ENCODE measurements around the gene CC2D2A. TPM values are rescaled to one million over a fixed set of nuclear protein-coding genes. Genes with fewer than 3 reads are reported as not detected.
"Not testable (repeated sequence)": the region's sequence is repeated elsewhere in the genome, so short reads cannot be mapped to it uniquely, and the experiment has no call there.

Gene CC2D2A
- total RNA-seq, 2 donors from 2014 or later, result 2.6 to 8.3 TPM

GRCh38 chr4:15515106-15515505 lies 45.4 kb downstream of the CC2D2A start:
- Histone ChIP-seq H3K9ac (ENCODE audit: low read depth in 2 of 2, low read length in 2 of 2) (no peak overlapping the region), H3K4me3 (no peak overlapping the region), H3K9me3 (no peaks in the 10 kb centered on the region), H3K27me3 (no peaks in the 10 kb centered on the region), H3K27ac (no peak overlapping the region), H3K4me1 (no peaks in the 10 kb centered on the region), H3K36me3 (no peaks in the 10 kb centered on the region)
- no peak for DNase-seq
- no peak for TF ChIP-seq CTCF (IDR thresholded peaks at IDR 0.05)
- intact Hi-C loops (cut with DNase I), result no loop called here

- intact Hi-C loops (cut with DNase I), result no loop called here
- Histone ChIP-seq H3K36me3 (no peaks in the 10 kb centered on the region), H3K27ac (no peak overlapping the region)
Measured at GRCh38 chr4:15516494-15516893, 46.8 kb downstream of the CC2D2A start.

GRCh38 chr4:15517681-15518080 lies 48.0 kb downstream of the CC2D2A start:
- H3K4me3 ChIP-seq; H3K27ac ChIP-seq; H3K36me3 ChIP-seq; intact Hi-C loops (cut with DNase I); H3K9me3 ChIP-seq; H3K9ac ChIP-seq (ENCODE audit: low read depth in 2 of 2, low read length in 2 of 2); H3K4me1 ChIP-seq; H3K27me3 ChIP-seq; DNase-seq: not testable (repeated sequence)

More at GRCh38 chr4:15516494-15516893, 46.8 kb downstream of the CC2D2A start:
- no peak for TF ChIP-seq CTCF (IDR thresholded peaks at IDR 0.05)
- Histone ChIP-seq H3K9me3 (no peaks in the 10 kb centered on the region), H3K27me3 (no peaks in the 10 kb centered on the region), H3K9ac (ENCODE audit: low read depth in 2 of 2, low read length in 2 of 2) (no peak overlapping the region), H3K4me3 (no peak overlapping the region), H3K4me1 (no peaks in the 10 kb centered on the region)
- DNase-seq, result no peak

- no peaks in the 10 kb centered on the region for H3K36me3 ChIP-seq
- H3K27me3 ChIP-seq, result no peaks in the 10 kb centered on the region
- no peak overlapping the region for H3K9ac ChIP-seq (ENCODE audit: low read depth in 2 of 2, low read length in 2 of 2)
- intact Hi-C loops (cut with DNase I), result no loop called here
- no peak overlapping the region for H3K27ac ChIP-seq
- no peaks in the 10 kb centered on the region for H3K4me1 ChIP-seq
- H3K4me3 ChIP-seq, result no peak overlapping the region
- H3K9me3 ChIP-seq, result no peaks in the 10 kb centered on the region
- TF ChIP-seq CTCF (IDR thresholded peaks at IDR 0.05), result no peak
- no peak for DNase-seq
Measured at GRCh38 chr4:15521442-15522039, 51.9 kb downstream of the CC2D2A start.

GRCh38 chr4:15525080-15525479 lies 55.4 kb downstream of the CC2D2A start:
- Histone ChIP-seq H3K27me3 (no peaks in the 10 kb centered on the region), H3K4me3 (no peak overlapping the region), H3K36me3 (no peaks in the 10 kb centered on the region), H3K9me3 (no peaks in the 10 kb centered on the region), H3K27ac (no peak overlapping the region), H3K9ac (ENCODE audit: low read depth in 2 of 2, low read length in 2 of 2) (no peak overlapping the region), H3K4me1 (no peaks in the 10 kb centered on the region)
- DNase-seq, result no peak
- no peak for TF ChIP-seq CTCF (IDR thresholded peaks at IDR 0.05)
- intact Hi-C loops (cut with DNase I), result no loop called here

- no peaks in the 10 kb centered on the region for H3K9me3 ChIP-seq
- TF ChIP-seq CTCF (IDR thresholded peaks at IDR 0.05), result no peak
- no peak overlapping the region for H3K4me3 ChIP-seq
- H3K4me1 ChIP-seq, result no peaks in the 10 kb centered on the region
- H3K9ac ChIP-seq (ENCODE audit: low read depth in 2 of 2, low read length in 2 of 2), result no peak overlapping the region
- no peaks in the 10 kb centered on the region for H3K27me3 ChIP-seq
- no peaks in the 10 kb centered on the region for H3K36me3 ChIP-seq
- no peak overlapping the region for H3K27ac ChIP-seq
- intact Hi-C loops (cut with DNase I), result no loop called here
- DNase-seq, result no peak
Measured at GRCh38 chr4:15526924-15527592, 57.4 kb downstream of the CC2D2A start.
